Caki2 (cell line): ENCODE results near the gene PDSS2. TPM values are rescaled to one million over a fixed set of nuclear protein-coding genes. Genes with fewer than 3 reads are reported as not detected.

Experiments used
- DNase-seq: peaks from one replicate; pipeline ENCODE4 v3.0.0-alpha.2; 2015; ENCODE audit warnings: low read depth
- in situ Hi-C: cut with HindIII; loops from 2 replicates; pipeline ENCODE4 v1.10.0; 2016; ENCODE audit warnings: low sequenced_read_pairs, low pct_unique_long_range_greater_than_20kb, mixed read lengths
- total RNA-seq: library from RNA; depleted of rRNA; stranded (reverse); fragments of >200 nt; shearing (Covaris generic); gene quantifications from 2 replicates; pipeline ENCODE4 v1.2.3, GENCODE V29; 2014; ENCODE audit warnings: low replicate concordance; rRNA removed

The PDSS2 gene
- total RNA-seq, 1 experiment from 2014 or later: 21.1 TPM

GRCh38 chr6:107103082-107103481 lies 356.3 kb downstream of the PDSS2 start:
- in situ Hi-C loops: no loop called here
- DNase-seq: no peak

Other genes starting within 250 kb of the PDSS2 start
- 0.51 TPM in 1 of 2 replicates, not detected in the other for gene SOBP, start 30.6 kb upstream of the PDSS2 start, total RNA-seq